NT2/D1 (cell line): ENCODE data around the gene TMEM269.

ENCODE experiments used
- DNase-seq: peaks from one replicate; pipeline ENCODE4 v3.0.0-alpha.2; 2011; ENCODE audit warnings: low read depth, low spot score
- H3K27me3 ChIP-seq: 2 replicates; pipeline ENCODE4 v1.6.0; 2011; ENCODE audit warnings: mild to moderate bottlenecking; ENCODE audit not compliant: insufficient read length, insufficient read depth
- H3K36me3 ChIP-seq: 2 replicates; pipeline ENCODE4 v1.6.1; 2011; ENCODE audit warnings: mild to moderate bottlenecking, low read length, mixed read lengths; ENCODE audit not compliant: insufficient read depth, insufficient read length
- H3K4me1 ChIP-seq: 2 replicates; pipeline ENCODE4 v1.5.1; 2011; ENCODE audit not compliant: insufficient read depth, insufficient read length
- H3K4me3 ChIP-seq: 2 replicates; pipeline ENCODE4 v1.5.1; 2011; ENCODE audit warnings: low read depth; ENCODE audit not compliant: insufficient read length
- H3K9ac ChIP-seq: 2 replicates; pipeline ENCODE4 v1.6.0; 2011; ENCODE audit warnings: low read depth; ENCODE audit not compliant: insufficient read length
- H3K9me3 ChIP-seq: 2 replicates; pipeline ENCODE4 v1.5.1; 2011; ENCODE audit warnings: mild to moderate bottlenecking, low read length; ENCODE audit not compliant: insufficient read depth
- SUZ12 ChIP-seq: IDR thresholded peaks from 2 replicates; pipeline ENCODE4 v1.6.1; 2011; ENCODE audit not compliant: insufficient read length, insufficient read depth; ENCODE audit errors: extremely low read depth
- YY1 ChIP-seq: IDR thresholded peaks from 2 replicates; pipeline ENCODE4 v1.6.1; 2011; ENCODE audit not compliant: insufficient read length, insufficient read depth
- ZNF274 ChIP-seq: IDR thresholded peaks from 2 replicates; pipeline ENCODE4 v1.6.1; 2011; ENCODE audit warnings: mild to moderate bottlenecking, low read depth, low read length

Gene TMEM269

GRCh38 chr1:42768172-42768571 lies 16.6 kb upstream of the TMEM269 start:
- DNase-seq: no peak
- peaks cover 30% of the 10 kb centered on the region for H3K36me3 ChIP-seq

GRCh38 chr1:42769811-42770210 lies 15.0 kb upstream of the TMEM269 start:
- H3K4me3 ChIP-seq: no peak overlapping the region
- no peaks in the 10 kb centered on the region for H3K27me3 ChIP-seq
- no peaks in the 10 kb centered on the region for H3K9me3 ChIP-seq
- no peak for DNase-seq
- no peak overlapping the region for H3K9ac ChIP-seq
- TF ChIP-seq SUZ12 (no peak), ZNF274 (no peak), YY1 (no peak)
- peaks cover 47% of the 10 kb centered on the region for H3K36me3 ChIP-seq
- H3K4me1 ChIP-seq: no peaks in the 10 kb centered on the region

More at GRCh38 chr1:42768172-42768571, 16.6 kb upstream of the TMEM269 start:
- Histone ChIP-seq H3K4me1 (peaks cover 2% of the 10 kb centered on the region), H3K9ac (peak overlapping the region; percentile 97), H3K9me3 (no peaks in the 10 kb centered on the region), H3K4me3 (peak overlapping the region; percentile 100), H3K27me3 (no peaks in the 10 kb centered on the region)
- TF ChIP-seq ZNF274 (no peak), YY1 (no peak), SUZ12 (no peak)

- H3K27me3 ChIP-seq: no peaks in the 10 kb centered on the region
- H3K9me3 ChIP-seq: no peaks in the 10 kb centered on the region
- no peak overlapping the region for H3K4me3 ChIP-seq
- TF ChIP-seq SUZ12 (no peak), YY1 (no peak)
- no peak for DNase-seq
- H3K9ac ChIP-seq: no peak overlapping the region
- no peaks in the 10 kb centered on the region for H3K4me1 ChIP-seq
- H3K36me3 ChIP-seq: peaks cover 83% of the 10 kb centered on the region
Observed at GRCh38 chr1:42773420-42773819, 11.4 kb upstream of the TMEM269 start.

- Histone ChIP-seq H3K9ac (no peak overlapping the region), H3K4me3 (no peak overlapping the region), H3K27me3 (no peaks in the 10 kb centered on the region), H3K4me1 (no peaks in the 10 kb centered on the region), H3K36me3 (peaks cover 89% of the 10 kb centered on the region), H3K9me3 (no peaks in the 10 kb centered on the region)
- no peak for DNase-seq
- TF ChIP-seq SUZ12: no peak
- TF ChIP-seq ZNF274: no peak
- no peak for TF ChIP-seq YY1
Observed at GRCh38 chr1:42774928-42775526, 9.8 kb upstream of the TMEM269 start.

- Histone ChIP-seq H3K27me3 (no peaks in the 10 kb centered on the region), H3K4me1 (no peaks in the 10 kb centered on the region), H3K9me3 (no peaks in the 10 kb centered on the region), H3K4me3 (no peak overlapping the region), H3K9ac (no peak overlapping the region), H3K36me3 (peaks cover 90% of the 10 kb centered on the region)
- no peak for DNase-seq
- TF ChIP-seq ZNF274 (no peak), SUZ12 (no peak), YY1 (no peak)
Observed at GRCh38 chr1:42776502-42776901, 8.3 kb upstream of the TMEM269 start.

- H3K9ac ChIP-seq: no peak overlapping the region
- TF ChIP-seq YY1: no peak
- TF ChIP-seq SUZ12: no peak
- TF ChIP-seq ZNF274: no peak
- peak; percentile 56 for DNase-seq
- H3K4me3 ChIP-seq: no peak overlapping the region
- H3K36me3 ChIP-seq: peaks cover 86% of the 10 kb centered on the region
- H3K4me1 ChIP-seq: no peaks in the 10 kb centered on the region
- no peaks in the 10 kb centered on the region for H3K9me3 ChIP-seq
- no peaks in the 10 kb centered on the region for H3K27me3 ChIP-seq
Observed at GRCh38 chr1:42777852-42778251, 6.9 kb upstream of the TMEM269 start.

GRCh38 chr1:42779725-42780124 lies 5.1 kb upstream of the TMEM269 start:
- Histone ChIP-seq H3K36me3 (peaks cover 85% of the 10 kb centered on the region), H3K27me3 (no peaks in the 10 kb centered on the region), H3K4me1 (no peaks in the 10 kb centered on the region), H3K9me3 (no peaks in the 10 kb centered on the region), H3K4me3 (no peak overlapping the region), H3K9ac (no peak overlapping the region)
- DNase-seq: no peak
- TF ChIP-seq YY1: no peak
- TF ChIP-seq ZNF274: no peak
- no peak for TF ChIP-seq SUZ12

- peaks cover 84% of the 10 kb centered on the region for H3K36me3 ChIP-seq
- no peak for TF ChIP-seq ZNF274
- no peak for TF ChIP-seq YY1
- no peak for TF ChIP-seq SUZ12
- H3K4me3 ChIP-seq: no peak overlapping the region
- no peak for DNase-seq
- no peaks in the 10 kb centered on the region for H3K4me1 ChIP-seq
- no peaks in the 10 kb centered on the region for H3K9me3 ChIP-seq
- H3K9ac ChIP-seq: no peak overlapping the region
- H3K27me3 ChIP-seq: no peaks in the 10 kb centered on the region
Observed at GRCh38 chr1:42780176-42780575, 4.6 kb upstream of the TMEM269 start.
